B cell (primary cell): Measurements from ENCODE around the gene KCTD6. TPM values are rescaled to one million over a fixed set of nuclear protein-coding genes. Genes with fewer than 3 reads are reported as not detected.

Experiments
- ATAC-seq: fragments of 200-7000 bp; cut with Tn5 transposase; one replicate; pipeline ENCODE4 v1.10.0; 2021; ENCODE audit warnings: low read depth, mild to moderate bottlenecking, moderate number of reproducible peaks, moderate library complexity
- CTCF ChIA-PET: fragments of 350-600 bp; sonication (Branson Sonifier 250); formaldehyde crosslinking; loops from one replicate; lab custom pipeline; 2021; ENCODE audit warnings: antibody characterized with exemption, inconsistent platforms; lab: Charles Lee
- POLR2A ChIA-PET: fragments of 350-600 bp; sonication (Branson Sonifier 250); formaldehyde crosslinking; loops from one replicate; lab custom pipeline; 2021; ENCODE audit warnings: antibody characterized with exemption; lab: Charles Lee
- DNase-seq: peaks from one replicate; pipeline ENCODE4 v3.0.0; 2013
- H2AFZ ChIP-seq: 2 replicates; pipeline ENCODE4 v1.6.1; 2012; ENCODE audit warnings: mild to moderate bottlenecking, low read depth, low read length; ENCODE audit not compliant: insufficient read depth, poor library complexity, severe bottlenecking
- H3K27ac ChIP-seq, 2 donors: 1 replicate in 1 of 2; 2 replicates in 1 of 2; pipeline ENCODE4 v1.5.1; 2012 to 2013; ENCODE audit warnings: low read length in 2 of 2, mild to moderate bottlenecking in 2 of 2, moderate library complexity in 1 of 2
- H3K27me3 ChIP-seq, 4 experiments: fragments of 200-600 bp in 1 of 4; sonication (generic) in 1 of 4; replicated peaks in 1 of 4; 1 replicate in 2 of 4; 2 replicates in 2 of 4; pipeline versions ENCODE4 v1.6.1 to v1.7.0; 2013 to 2016; ENCODE audit warnings: low read length in 3 of 4, mild to moderate bottlenecking in 2 of 4, mixed read lengths in 1 of 4, moderate library complexity in 1 of 4; ENCODE audit not compliant: insufficient read depth in 4 of 4, control insufficient read depth in 3 of 4; ENCODE audit errors: control extremely low read depth in 1 of 4
- H3K36me3 ChIP-seq, 2 experiments: replicated peaks in 1 of 2; 1 replicate in 1 of 2; 2 replicates in 1 of 2; pipeline versions ENCODE4 v1.6.1 to v1.7.1; 2013; ENCODE audit warnings: low read length in 1 of 2; ENCODE audit not compliant: insufficient read depth in 2 of 2, control insufficient read depth in 1 of 2; ENCODE audit errors: control extremely low read depth in 1 of 2, extremely low read depth in 1 of 2
- H3K4me1 ChIP-seq, 2 donors: fragments of 200-600 bp in 1 of 2; sonication (generic) in 1 of 2; 1 replicate in 1 of 2; 2 replicates in 1 of 2; pipeline versions ENCODE4 v1.5.1 to v1.6.1; 2013 to 2017; ENCODE audit warnings: low read length in 2 of 2; ENCODE audit not compliant: control insufficient read depth in 2 of 2, insufficient read depth in 2 of 2
- H3K4me2 ChIP-seq: replicated peaks from 2 replicates; pipeline ENCODE3; 2012; ENCODE audit warnings: mild to moderate bottlenecking, low read depth, low read length; ENCODE audit not compliant: poor library complexity, severe bottlenecking
- H3K4me3 ChIP-seq, 5 experiments: fragments of 200-600 bp in 1 of 5; sonication (generic) in 1 of 5; 1 replicate in 3 of 5; 2 replicates in 2 of 5; pipeline versions ENCODE4 v1.5.1 to v1.7.0; 2011 to 2016; ENCODE audit warnings: low read length in 4 of 5, mild to moderate bottlenecking in 4 of 5, low read depth in 2 of 5, control low read depth in 1 of 5, moderate library complexity in 1 of 5; ENCODE audit not compliant: insufficient read depth in 1 of 5; ENCODE audit errors: control extremely low read depth in 1 of 5, extremely low read depth in 1 of 5
- H3K79me2 ChIP-seq: fragments of 200-600 bp; sonication (generic); one replicate; pipeline ENCODE4 v1.6.0; 2016; ENCODE audit warnings: low read length; ENCODE audit not compliant: control insufficient read depth, insufficient read depth
- H3K9ac ChIP-seq: fragments of 200-600 bp; sonication (generic); 2 replicates; pipeline ENCODE4 v1.6.1; 2017; ENCODE audit warnings: mild to moderate bottlenecking, low read length, moderate library complexity
- H3K9me3 ChIP-seq, 3 donors: one replicate each; pipeline versions ENCODE4 v1.6.1 to v1.7.1; 2013; ENCODE audit warnings: low read length in 2 of 3; ENCODE audit not compliant: control insufficient read depth in 2 of 3, insufficient read depth in 1 of 3; ENCODE audit errors: control extremely low read depth in 1 of 3
- H4K20me1 ChIP-seq: 2 replicates; pipeline ENCODE4 v1.6.0; 2012; ENCODE audit warnings: mild to moderate bottlenecking, low read length; ENCODE audit not compliant: insufficient read depth, control insufficient read depth, poor library complexity, severe bottlenecking
- H3K27ac Mint-ChIP-seq: one replicate; pipeline ENCODE4 v1.8.0; 2021; ENCODE audit warnings: mixed read lengths
- H3K27me3 Mint-ChIP-seq: one replicate; pipeline ENCODE4 v1.8.0; 2021; ENCODE audit warnings: mixed read lengths
- H3K4me1 Mint-ChIP-seq: one replicate; pipeline ENCODE4 v1.8.0; 2021; ENCODE audit warnings: mixed read lengths
- H3K4me3 Mint-ChIP-seq: one replicate; pipeline ENCODE4 v1.8.0; 2021; ENCODE audit warnings: mixed read lengths
- H3K9me3 Mint-ChIP-seq: one replicate; pipeline ENCODE4 v1.8.0; 2022; ENCODE audit warnings: mixed read lengths; ENCODE audit not compliant: insufficient read depth
- CTCF ChIP-seq: fragments of 200-600 bp; IDR thresholded peaks from one replicate; pipeline ENCODE4 v1.8.0; 2022; ENCODE audit warnings: antibody characterized with exemption, mild to moderate bottlenecking
- EZH2 ChIP-seq: IDR thresholded peaks from 2 replicates; pipeline ENCODE4 v1.6.1; 2012; ENCODE audit warnings: borderline replicate concordance, low read depth, mild to moderate bottlenecking, moderate library complexity, low read length; ENCODE audit not compliant: insufficient read depth, poor library complexity, severe bottlenecking
- WGBS: methylation state at CpG from one replicate; pipeline ENCODE4 v1.1.5; 2013; ENCODE audit warnings: missing lambda C conversion rate; ENCODE audit not compliant: insufficient coverage; 5-methylcytosine and 5-hydroxymethylcytosine counted together
- intact Hi-C: fragments of 100-400 bp; cut with micrococcal nuclease; formaldehyde crosslinking; loops from one replicate; pipeline ENCODE4 v1.10.0; 2022
- polyA plus RNA-seq: library from polyadenylated mRNA; depleted of rRNA; stranded (reverse); fragments of >200 nt; gene quantifications from 2 replicates; pipeline ENCODE4 v1.2.3, GENCODE V29; 2012
- total RNA-seq, 2 donors: library from RNA; stranded (reverse); fragments of 120-200 nt in 1 of 2; gene quantifications; 1 replicate in 1 of 2; 2 replicates in 1 of 2; pipeline versions ENCODE4 v1.2.3 to v1.2.4, GENCODE V29; 2013 to 2022

KCTD6 gene
- total and polyA plus RNA-seq, 2 donors (not counting 1 experiment from before 2014, with no cell fraction given) = 7.4 to 14.6 TPM

DNA sequence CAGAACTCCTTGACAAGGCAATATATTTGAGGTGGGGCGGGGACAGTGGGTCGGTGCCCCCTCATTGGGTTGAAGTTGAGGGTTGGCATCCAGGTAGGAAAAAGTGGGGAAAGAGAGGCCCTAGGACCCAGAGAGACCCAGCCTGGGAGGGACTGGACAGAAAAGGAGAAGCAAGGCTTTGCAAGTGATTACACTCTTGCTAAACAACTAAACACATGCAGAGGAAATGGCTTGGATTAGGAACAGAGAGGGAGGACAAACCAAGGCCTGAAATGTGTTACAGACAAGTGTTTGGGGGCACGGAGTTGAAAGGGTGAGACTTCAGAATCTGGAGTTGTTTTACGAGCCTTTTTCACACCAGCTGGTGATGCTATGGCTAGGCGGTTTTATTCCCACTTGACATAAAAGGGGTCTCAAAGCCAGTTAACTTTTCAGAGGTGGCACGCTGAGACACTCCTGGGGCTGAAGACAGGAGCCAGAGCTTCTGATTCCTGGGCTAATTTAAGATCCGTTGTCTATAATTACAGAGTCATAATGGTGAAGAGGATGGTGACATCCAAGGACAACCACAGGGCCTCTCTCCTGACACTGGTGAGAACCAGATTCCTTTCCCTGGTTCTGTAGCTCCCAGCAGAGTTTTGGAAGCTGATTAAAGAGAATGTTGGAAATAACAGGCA, 7.7 kb upstream of the KCTD6 start:
- peaks cover 5% of the 10 kb centered on the region for H3K27me3 Mint-ChIP-seq
- no peaks in the 10 kb centered on the region for H3K27me3 ChIP-seq
- WGBS = 90% methylated on average over 7 of the region's 7 CpGs
- no peaks in the 10 kb centered on the region for H4K20me1 ChIP-seq
- no peaks in the 10 kb centered on the region for H3K9me3 ChIP-seq
- H3K27ac Mint-ChIP-seq = no peak overlapping the region
- peaks cover 18% of the 10 kb centered on the region for H3K4me1 Mint-ChIP-seq
- ChIA-PET CTCF (interaction anchor here (1.1 kb wide), 1 partner anchor 10 kb away, joined by 3 read pairs; no protein-coding TSS in a partner anchor), POLR2A (no interaction called here)
- no peak overlapping the region for H3K4me2 ChIP-seq
- DNase-seq (no peak), ATAC-seq (no peak)
- H3K9me3 Mint-ChIP-seq = no peaks in the 10 kb centered on the region
- H3K4me1 ChIP-seq = peaks cover 8 to 9% of the 10 kb centered on the region in 2 donors
- no peak for TF ChIP-seq EZH2
- TF ChIP-seq CTCF = no peak
- H3K4me3 ChIP-seq = no peak overlapping the region
- H3K27ac ChIP-seq = no peak overlapping the region
- H3K9ac ChIP-seq = no peak overlapping the region
- no peak overlapping the region for H2AFZ ChIP-seq
- H3K79me2 ChIP-seq = no peaks in the 10 kb centered on the region
- intact Hi-C loops = no loop called here
- H3K36me3 ChIP-seq = no peaks in the 10 kb centered on the region
- H3K4me3 Mint-ChIP-seq = no peak overlapping the region

DNA sequence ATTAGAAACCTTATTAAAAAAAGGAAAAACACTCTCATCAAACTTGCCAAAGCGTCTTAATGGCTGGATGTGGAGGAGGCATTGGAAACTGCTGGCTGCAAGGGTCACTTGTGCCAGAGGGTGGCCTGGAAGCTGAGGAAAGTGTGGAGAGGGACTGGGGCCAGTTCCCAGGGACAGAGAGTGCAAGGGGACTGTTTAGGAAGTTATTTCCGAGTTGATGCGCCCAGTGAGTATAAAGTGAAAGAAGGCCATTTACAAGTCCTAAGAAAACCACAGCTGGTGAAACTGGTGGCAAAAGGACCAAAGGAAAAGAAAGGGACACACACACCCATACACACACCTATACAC, 7.2 kb upstream of the KCTD6 start:
- Mint-ChIP-seq H3K4me3 (no peak overlapping the region), H3K4me1 (peaks cover 18% of the 10 kb centered on the region), H3K27me3 (peaks cover 5% of the 10 kb centered on the region), H3K9me3 (no peaks in the 10 kb centered on the region), H3K27ac (no peak overlapping the region)
- no peaks in the 10 kb centered on the region for H4K20me1 ChIP-seq
- no peak overlapping the region for H3K4me3 ChIP-seq
- ChIA-PET POLR2A (no interaction called here), CTCF (no interaction called here)
- no peak overlapping the region for H3K4me2 ChIP-seq
- H2AFZ ChIP-seq = no peak overlapping the region
- TF ChIP-seq CTCF = no peak
- 100% methylated on average over 1 of the region's 3 CpGs for WGBS
- peaks cover 8 to 9% of the 10 kb centered on the region in 2 donors for H3K4me1 ChIP-seq
- no peak overlapping the region for H3K27ac ChIP-seq
- ATAC-seq = no peak
- H3K27me3 ChIP-seq = no peaks in the 10 kb centered on the region
- no peaks in the 10 kb centered on the region for H3K36me3 ChIP-seq
- H3K79me2 ChIP-seq = no peaks in the 10 kb centered on the region
- H3K9ac ChIP-seq = no peak overlapping the region
- intact Hi-C loops = no loop called here
- H3K9me3 ChIP-seq = no peaks in the 10 kb centered on the region
- no peak for DNase-seq
